GM21825 (cell line): ENCODE measurements around the gene SPRY1.
A peak's percentile ranks its signal among the peaks of the same experiment; 100 is the strongest.

Experiments used
- ATAC-seq: cut with Tn5 transposase; IDR thresholded peaks from one replicate; pipeline ENCODE4 v1.9.1; 2021; ENCODE audit warnings: mild to moderate bottlenecking, moderate library complexity; ENCODE audit not compliant: unreplicated experiment

The SPRY1 gene

DNA sequence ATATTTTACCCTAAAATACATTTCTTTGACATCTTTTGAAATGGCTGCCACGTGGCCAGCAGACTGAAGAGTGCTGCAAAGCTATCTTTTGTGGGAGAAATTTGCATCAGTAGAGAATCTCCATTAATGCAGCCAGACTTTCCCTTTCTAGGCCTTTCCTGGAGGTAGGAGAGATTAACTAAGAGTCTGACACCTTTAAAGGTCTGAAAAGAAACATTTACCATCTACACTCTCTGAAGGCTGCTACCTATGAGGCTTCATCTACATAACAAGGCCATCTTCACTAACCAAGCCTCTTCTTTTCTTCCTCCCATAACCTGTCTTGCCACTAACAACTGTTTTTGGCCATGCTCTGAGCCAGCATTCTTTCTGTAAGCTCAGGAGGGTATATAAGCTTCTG is 17.8 kb upstream of the SPRY1 start:
- no peak for ATAC-seq

DNA sequence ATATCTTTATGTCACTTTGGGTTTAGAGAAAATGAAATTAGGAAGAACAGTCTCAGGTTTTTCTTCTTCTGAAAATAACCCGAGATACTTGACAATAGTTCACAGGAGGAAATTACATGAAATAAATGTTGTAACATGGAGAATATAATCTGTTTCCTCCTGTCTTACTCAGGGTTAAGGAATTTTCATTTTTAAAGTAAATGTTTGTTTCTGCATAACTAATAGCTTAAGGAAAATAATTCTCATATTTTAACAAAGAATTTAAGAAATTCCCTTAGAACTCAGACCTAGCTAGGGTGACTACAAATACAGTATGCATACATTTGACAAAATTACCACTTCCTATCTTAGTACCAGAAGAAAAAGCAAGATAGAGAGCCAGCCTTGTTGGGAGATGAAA is 17.2 kb upstream of the SPRY1 start:
- ATAC-seq: no peak

DNA sequence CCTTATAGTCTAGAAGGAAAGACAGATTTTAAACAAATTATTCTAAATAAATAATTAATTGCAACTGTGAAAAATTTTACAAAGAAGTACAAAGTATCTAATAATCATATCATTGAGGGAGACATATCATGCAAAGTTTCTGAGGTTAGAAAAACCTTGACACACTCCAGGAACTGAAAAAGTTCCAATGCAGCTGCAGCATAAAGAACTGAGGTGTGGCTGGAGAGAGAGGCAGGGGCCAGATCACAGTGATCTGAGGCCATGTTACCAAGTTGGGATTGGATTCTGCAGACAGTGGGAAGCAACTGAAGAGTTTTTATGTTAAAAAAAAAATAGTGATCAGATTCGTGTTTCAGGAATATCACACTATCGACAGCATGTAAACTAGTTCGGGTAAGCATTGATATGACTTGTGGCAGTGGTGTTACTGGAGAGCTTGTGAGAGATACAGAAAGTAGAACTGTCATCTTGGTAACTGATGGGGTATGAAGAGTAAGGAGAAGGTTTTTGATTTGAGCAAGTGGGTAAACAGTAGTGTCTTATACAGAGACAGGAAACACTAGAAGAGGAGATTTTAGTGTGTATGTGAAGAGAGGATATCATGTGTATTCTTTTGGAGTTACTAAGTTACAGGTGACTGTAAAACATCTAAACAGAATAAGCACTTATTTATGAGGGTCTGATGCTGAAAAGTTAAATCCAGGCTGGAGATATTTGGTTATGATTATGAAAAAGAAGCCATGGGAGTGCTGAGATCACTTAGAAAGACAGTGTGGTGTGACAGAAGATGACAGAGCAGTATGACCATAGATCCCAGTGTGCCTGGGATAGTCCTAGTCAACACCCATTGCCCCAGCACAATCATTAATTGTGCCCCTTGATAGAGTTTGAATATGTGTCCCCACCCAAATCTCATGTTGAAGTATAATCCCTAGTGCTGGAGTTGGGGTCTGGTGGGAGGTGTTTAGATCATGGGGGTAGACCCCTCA is 15.6 kb upstream of the SPRY1 start:
- peak; percentile 69 for ATAC-seq

DNA sequence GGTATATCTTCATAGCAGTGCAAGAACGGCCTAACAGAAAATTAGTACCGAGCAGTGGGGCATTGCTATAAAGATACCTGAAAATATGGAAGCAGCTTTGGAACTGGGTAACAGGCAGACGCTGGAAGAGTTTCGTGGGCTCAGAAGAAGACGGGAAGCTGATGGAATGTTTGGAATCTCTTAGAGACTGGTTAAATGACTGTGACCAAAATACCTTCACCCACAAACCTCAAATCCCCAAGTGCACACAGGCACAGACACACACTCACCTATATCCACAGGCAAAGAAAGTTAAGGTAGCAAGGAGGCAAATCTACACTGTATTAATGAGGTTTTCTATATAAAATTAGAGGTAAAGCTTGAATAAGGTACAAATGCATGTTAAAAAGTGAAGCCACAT is 14.6 kb upstream of the SPRY1 start:
- ATAC-seq: no peak

DNA sequence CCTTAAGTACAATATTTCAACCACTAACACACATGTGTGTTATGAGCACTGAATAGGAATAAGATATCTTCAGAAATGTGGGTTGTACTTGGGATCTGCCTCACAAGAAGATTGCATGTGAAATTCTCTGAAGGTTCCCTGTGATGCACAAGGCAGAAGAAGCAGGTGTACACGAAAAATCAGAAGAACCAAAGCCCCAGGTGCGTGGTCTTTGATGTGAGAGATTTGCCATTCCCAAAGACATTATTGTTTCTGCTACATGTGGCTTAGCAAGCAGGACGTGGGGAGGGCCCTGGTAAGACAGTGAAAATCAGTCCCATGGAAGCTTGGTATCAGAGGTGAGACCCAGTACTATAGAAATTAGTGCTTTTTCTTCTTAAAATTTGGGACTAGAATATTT is 13.0 kb upstream of the SPRY1 start:
- ATAC-seq: no peak

DNA sequence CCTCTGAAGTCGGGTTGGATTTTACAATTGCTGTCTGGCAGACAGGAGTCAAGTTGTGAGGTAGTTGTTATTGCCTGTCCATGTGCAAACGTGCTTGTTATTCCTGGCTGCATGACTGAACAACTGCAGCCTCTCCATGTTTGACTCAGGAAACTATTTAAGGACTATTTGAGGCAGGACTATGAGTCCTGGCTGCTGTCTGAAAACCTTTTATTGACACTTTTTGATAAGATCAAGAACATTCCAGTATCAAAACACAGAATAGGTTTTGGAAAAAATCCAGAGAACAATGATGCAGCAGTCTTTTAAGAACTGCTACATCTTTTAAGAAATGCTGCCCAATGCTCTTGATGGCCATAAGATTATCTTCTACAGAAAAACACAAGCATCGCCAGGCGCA is 10.0 kb upstream of the SPRY1 start:
- no peak for ATAC-seq

DNA sequence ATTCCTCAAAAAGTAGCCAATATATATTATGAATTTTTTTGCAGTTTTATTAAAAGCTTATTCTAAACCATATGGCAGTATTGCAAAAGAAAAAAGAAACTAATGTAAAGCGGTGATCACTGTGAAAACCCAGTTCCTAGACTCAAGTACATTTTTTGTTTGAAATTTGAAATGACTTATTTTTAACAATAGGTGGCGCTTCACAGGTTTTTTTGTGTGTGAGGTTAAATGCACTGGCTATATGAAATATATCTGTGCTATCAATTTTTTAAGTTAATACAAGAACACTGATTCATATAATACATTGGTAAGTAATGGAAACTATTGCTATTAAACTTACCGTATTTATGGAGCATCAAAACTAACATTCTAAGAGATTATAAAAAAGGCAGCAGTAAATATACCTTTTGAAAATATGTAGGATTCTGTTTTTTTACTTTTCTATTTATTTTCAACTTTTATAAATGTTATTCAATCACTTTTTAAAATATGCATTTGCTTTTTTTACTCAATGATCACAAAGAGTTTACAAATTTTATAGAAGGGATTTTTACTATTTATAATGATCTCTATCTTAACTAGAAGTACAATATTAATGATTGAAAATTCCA is 5.6 kb upstream of the SPRY1 start:
- ATAC-seq: no peak

DNA sequence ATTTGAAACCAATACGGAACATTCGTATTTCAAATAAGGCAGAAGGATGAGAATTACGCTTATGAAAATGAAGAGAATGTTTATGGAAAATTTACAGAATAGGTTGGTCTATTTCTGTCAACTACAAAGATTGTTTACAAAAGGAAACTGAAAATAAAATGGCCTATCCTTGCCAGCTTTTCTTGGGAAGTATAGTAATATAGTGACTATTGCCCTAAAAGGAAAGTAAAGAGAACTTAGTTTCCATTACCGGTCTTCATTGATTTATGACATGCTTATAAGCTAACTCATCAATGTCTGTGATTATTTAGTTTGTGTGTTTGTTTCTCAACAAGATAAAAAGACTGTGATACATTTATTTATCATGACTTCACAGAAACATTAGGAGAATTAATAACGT is 2.9 kb upstream of the SPRY1 start:
- ATAC-seq: no peak

DNA sequence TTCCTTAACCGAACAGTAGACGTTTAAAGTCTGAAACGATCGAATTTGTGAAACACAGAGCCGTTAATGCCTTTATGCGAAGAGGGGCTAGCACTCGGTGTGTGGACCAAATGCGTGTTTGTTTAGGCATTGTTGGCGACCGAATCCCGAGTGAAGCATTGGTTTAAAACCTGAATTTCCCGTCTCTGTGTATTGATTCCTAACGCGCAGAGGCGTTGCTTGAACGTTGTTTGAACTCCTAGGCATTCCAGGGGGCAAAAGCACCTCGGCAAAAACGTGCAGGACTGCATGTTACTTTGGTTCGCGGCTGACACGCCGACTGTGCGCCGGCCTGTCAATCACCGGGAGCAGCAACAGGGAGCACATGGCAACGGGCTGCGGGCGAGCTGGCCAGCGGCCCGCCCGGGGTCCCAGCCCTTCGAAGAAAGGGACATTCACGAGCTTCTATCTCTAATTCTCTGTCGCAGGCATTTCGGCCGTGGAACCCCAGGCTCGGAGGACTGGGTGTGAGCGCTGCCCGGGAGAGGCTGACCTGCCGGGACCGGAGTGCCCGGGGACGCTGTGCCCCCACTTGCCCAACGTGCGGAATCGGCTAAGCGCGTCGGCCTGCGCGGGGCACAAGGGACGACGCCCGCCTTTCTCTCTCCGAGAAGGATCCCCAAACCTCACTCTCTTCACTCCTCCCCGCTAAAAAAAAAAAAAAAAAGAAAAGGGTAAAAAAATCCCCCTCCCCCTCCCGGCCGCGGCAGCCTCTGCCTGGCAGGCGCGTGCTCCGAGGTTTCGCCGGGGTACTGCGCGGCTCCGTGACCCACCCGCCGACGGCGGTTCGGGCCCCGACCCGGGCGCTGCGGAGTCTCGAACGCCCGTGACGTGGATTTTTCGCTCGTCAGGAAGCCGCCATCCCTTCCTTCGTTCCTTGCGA is 810 bp downstream of the SPRY1 start:
- peak; percentile 4 for ATAC-seq

DNA sequence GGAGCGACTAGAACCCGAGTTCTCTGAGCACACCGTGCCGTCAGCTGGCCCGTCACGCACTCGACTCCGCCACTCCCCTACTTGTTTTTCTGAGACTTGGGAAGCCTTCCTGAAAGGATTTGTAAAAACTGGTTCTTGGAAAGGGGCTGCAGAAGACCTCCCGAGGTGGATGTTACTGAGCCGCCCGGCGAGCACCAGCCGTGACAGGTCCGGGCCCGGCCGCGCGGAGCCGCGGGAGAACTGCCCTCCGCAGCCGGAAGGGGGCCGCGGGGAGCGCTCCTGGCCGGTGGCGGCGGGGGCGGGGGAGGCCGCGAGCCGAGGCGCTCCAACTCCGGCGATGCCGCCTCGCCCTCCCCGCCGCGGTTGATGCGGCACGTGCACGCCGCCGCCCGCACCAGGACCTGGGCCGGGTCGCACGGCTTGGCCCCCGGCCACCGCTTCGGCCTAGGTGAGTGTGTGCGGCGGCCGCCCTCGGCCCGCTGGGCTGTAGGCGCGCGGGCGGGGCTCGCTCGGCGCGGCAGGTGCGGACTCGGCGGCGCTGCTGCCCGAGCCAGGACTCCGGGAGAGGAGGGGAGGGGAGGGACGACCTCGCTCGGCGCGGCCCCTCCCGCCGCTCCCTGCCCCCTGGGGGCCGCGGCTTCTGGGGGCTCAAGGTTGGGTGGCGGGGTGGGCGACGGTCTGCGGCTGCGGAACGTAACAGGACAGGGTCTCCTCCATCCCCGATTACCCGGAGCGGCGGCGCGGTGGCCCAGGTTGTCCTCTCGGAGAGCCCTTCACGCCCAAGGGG is 1.7 kb downstream of the SPRY1 start:
- ATAC-seq: peak; percentile 62

DNA sequence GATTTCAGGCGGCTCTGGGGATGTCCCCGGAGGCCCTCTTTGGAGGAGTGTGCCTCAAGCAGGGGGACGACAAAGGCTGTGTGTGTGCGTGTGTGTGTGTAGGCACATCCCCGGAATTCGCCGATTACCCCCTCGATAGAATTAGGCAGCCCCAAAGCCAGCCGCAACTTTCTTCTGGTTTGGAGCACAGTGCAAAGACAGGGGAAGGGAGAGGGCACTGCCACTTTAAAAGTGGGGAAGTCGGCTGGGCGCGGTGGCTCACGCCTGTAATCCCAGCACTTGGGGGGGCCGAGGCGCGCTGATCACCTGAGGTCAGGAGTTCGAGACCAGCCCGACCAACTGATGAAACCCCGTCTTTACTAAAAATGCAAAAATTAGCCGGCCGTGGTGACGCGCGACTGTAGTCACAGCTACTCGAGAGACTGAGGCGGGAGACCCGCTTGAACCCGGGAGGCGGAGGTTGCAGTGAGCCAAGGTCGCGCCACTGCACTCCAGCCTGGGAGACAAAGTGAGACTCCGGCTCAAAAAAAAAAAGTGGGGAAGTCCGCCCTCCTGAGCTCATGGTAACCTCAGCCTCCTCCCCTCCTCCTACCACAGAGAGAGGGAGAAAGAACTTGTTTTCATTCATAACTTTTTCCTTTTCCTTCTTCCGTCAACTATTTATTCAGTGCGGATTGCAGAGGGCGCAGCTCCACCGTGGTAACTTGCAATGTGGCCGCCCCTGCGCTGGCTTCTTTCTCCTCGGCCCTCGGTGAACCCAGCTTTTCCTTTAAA is 2.4 kb downstream of the SPRY1 start:
- peak; percentile 39 for ATAC-seq

DNA sequence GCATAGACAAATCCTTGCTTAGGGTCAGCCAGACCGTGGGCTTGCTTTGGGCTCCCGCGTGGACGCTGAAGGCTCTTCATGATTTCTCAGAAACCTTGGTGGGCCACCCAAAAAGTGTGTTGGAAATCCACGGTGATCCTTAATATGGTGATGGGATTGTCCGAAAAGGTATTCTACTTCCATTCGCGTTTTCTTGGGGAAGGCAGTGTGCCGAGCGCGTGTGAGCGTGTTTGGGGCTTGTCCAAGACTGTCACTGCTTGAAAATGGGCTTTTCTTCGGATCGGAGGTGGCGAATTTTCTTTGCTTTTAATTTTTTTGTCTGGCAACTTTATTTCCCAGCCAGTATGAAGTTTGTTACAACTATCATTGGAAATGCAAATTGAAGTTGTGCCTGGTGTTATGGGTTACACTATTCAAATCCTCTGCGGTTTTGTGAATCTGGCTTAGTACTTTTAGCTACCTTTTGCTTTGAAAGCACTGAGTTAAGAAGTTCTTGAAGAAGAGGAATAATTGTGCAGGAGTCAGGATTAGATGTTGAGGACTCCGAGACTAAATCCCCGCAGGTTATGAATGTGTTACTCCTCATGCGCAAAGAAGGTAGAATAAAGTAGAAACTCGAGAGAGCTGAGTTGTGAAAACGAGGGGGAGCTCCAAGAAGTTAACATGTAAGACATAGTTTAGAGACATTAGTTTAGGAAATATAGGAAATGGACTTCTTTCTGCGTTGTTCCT is 3.2 kb downstream of the SPRY1 start:
- ATAC-seq: no peak

DNA sequence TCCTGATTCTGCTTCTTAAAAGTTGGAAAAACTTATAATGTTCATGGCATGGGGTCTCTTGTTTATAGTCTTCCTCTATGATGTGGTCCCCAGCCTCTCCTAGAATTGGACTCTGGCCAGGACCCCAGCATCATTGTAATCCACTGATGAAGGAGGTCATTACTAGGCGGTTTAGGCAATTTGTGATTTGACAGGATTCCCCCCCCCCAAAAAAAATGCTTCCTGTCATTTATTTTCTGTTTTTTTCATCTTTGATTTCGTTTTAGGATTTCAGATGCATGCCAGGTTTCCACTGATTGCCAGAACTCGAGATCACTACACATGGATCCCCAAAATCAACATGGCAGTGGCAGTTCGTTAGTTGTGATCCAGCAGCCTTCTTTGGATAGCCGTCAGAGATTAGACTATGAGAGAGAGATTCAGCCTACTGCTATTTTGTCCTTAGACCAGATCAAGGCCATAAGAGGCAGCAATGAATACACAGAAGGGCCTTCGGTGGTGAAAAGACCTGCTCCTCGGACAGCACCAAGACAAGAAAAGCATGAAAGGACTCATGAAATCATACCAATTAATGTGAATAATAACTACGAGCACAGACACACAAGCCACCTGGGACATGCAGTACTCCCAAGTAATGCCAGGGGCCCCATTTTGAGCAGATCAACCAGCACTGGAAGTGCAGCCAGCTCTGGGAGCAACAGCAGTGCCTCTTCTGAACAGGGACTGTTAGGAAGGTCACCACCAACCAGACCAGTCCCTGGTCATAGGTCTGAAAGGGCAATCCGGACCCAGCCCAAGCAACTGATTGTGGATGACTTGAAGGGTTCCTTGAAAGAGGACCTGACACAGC is 4.9 kb downstream of the SPRY1 start:
- no peak for ATAC-seq

DNA sequence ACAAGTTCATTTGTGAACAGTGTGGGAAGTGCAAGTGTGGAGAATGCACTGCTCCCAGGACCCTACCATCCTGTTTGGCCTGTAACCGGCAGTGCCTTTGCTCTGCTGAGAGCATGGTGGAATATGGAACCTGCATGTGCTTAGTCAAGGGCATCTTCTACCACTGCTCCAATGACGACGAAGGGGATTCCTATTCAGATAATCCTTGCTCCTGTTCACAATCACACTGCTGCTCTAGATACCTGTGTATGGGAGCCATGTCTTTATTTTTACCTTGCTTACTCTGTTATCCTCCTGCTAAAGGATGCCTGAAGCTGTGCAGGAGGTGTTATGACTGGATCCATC is 5.5 kb downstream of the SPRY1 start:
- no peak for ATAC-seq

DNA sequence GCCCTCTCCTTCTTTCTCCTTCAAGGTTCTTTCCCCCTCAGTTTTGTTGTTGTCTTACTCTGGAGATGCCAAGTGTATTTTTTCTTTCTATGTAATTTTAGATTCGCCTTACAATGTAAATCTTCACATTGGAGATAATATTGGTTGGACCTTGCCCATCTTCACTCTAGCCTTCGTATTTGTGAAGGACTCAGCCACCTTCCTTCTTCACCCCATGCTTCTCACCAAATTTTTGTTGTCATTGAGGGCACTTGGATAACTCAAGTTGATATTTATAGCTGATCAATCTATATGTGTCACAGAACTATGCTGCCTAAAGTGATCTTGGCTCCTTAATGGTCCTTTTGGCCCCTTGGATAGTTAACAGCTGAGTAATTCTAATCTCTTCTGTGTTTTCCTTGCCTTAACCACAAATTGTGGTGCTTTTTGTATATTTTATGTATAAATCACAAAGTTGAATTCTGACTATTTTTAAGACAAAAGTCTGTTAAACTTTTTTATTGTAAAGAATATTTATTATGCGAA is 6.5 kb downstream of the SPRY1 start:
- no peak for ATAC-seq

DNA sequence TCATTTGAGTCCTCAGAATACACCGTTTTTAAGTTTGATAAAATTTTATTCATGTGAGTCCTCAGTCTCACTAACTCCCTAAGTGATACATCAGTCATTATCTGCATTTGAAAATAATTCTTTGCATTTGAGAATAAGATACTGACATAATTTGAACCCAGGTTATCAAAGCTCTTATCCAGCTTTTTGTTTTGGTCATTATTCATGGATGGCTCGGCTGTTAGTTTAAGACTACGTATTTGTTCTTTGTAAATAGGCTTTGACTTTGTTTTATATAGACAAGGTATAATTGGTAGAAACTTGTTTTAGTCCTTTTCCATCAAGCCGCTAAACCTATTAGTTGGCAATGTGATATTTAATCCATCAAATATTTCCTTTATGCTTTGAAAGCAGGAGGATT is 7.9 kb downstream of the SPRY1 start:
- no peak for ATAC-seq

DNA sequence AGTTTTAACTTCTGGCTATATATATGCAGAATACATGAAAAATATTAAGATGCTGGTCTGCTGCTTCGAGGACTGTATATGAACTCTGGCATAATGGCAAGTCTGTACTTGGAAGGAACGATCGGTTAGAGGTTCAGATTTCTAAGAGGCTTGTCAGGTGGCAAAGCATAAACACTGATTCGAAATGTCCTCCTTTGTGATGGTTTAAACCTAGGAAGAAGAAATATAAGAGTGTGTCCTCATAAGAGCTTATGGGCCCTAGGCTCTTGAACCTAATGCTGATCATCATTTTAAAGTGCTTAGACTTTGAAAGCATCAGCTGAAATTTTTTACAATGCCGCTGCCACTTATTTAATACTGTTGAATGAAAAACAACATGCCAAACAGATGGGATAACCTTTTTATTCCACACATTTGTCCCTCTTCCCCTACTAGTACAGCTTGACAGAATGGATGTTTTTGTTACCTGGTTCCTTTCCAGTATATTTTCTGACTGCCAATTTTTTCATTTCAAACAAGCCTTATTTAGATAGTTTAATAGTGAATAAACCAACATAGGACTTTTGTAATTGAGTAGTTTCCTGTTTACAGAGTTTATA is 8.8 kb downstream of the SPRY1 start:
- ATAC-seq: no peak

DNA sequence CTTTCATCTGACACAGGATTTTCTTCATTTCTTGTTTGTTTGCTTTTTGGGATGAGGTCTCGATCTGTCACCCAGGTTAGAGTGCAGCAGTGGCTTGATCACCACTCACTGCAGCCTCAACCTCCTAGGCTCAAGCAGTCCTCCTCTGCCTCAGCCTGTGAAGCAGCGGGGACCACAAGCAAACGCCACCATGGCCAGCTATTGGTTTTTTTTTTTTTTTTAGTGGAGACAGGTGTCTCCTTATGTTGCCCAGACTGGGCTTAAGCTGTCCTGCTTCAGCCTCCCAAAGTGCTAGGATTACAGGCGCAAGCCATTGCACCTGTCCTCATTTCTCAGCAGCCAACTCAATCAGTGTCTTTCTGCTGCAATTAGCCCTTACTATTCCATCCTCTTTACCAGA is 10.3 kb downstream of the SPRY1 start:
- no peak for ATAC-seq
